CD14-positive monocyte (primary cell): Measurements from ENCODE around the gene CELSR1. TPM values are rescaled to one million over a fixed set of nuclear protein-coding genes. Genes with fewer than 3 reads are reported as not detected.

Experiments
- DNase-seq, 3 donors: peaks; one replicate each; pipeline ENCODE4 v3.0.0-alpha.2; 2011 to 2022
- H2AFZ ChIP-seq: 2 replicates; pipeline ENCODE4 v1.6.0; 2012; ENCODE audit warnings: mild to moderate bottlenecking, low read depth, low read length, inconsistent platforms; ENCODE audit not compliant: insufficient read depth, poor library complexity, severe bottlenecking
- H3K27ac ChIP-seq, 2 donors: 1 replicate in 1 of 2; 2 replicates in 1 of 2; pipeline ENCODE4 v1.5.1; 2012 to 2013; ENCODE audit warnings: low read length in 2 of 2, control low read depth in 1 of 2, inconsistent platforms in 1 of 2, low read depth in 1 of 2, mild to moderate bottlenecking in 1 of 2
- H3K27me3 ChIP-seq, 2 donors: one replicate each; pipeline versions ENCODE4 v1.6.0 to v1.6.1; 2011 to 2013; ENCODE audit warnings: low read length in 2 of 2; ENCODE audit not compliant: control insufficient read depth in 2 of 2, insufficient read depth in 2 of 2
- H3K36me3 ChIP-seq, 2 donors: replicated peaks in 1 of 2; 1 replicate in 1 of 2; 2 replicates in 1 of 2; pipeline versions ENCODE4 v1.5.1 to v1.6.1; 2012 to 2013; ENCODE audit warnings: low read length in 2 of 2, control low read depth in 1 of 2, inconsistent platforms in 1 of 2, mild to moderate bottlenecking in 1 of 2; ENCODE audit not compliant: insufficient read depth in 2 of 2, control insufficient read depth in 1 of 2
- H3K4me1 ChIP-seq, 2 donors: 1 replicate in 1 of 2; 2 replicates in 1 of 2; pipeline versions ENCODE4 v1.5.1 to v1.6.1; 2012 to 2013; ENCODE audit warnings: low read length in 2 of 2, control low read depth in 1 of 2, inconsistent platforms in 1 of 2, mild to moderate bottlenecking in 1 of 2, moderate library complexity in 1 of 2; ENCODE audit not compliant: insufficient read depth in 2 of 2, control insufficient read depth in 1 of 2
- H3K4me2 ChIP-seq: replicated peaks from 2 replicates; pipeline ENCODE3; 2012; ENCODE audit warnings: low read length, moderate library complexity, mild to moderate bottlenecking; ENCODE audit not compliant: poor library complexity, severe bottlenecking; ENCODE audit errors: extremely low read depth
- H3K4me3 ChIP-seq, 3 experiments: fragments of 200-600 bp in 1 of 3; sonication (generic) in 1 of 3; replicated peaks in 1 of 3; 1 replicate in 2 of 3; 2 replicates in 1 of 3; pipeline ENCODE4 v1.5.1; 2011 to 2013; ENCODE audit warnings: low read length in 3 of 3, mild to moderate bottlenecking in 3 of 3, control low read depth in 2 of 3, low read depth in 2 of 3, inconsistent platforms in 1 of 3, moderate library complexity in 1 of 3
- H3K79me2 ChIP-seq: 2 replicates; pipeline ENCODE4 v1.6.0; 2012; ENCODE audit warnings: mild to moderate bottlenecking, control low read depth, inconsistent platforms, low read length, moderate library complexity; ENCODE audit not compliant: insufficient read depth
- H3K9ac ChIP-seq: 2 replicates; pipeline ENCODE4 v1.6.0; 2017; ENCODE audit warnings: low read length, mild to moderate bottlenecking; ENCODE audit not compliant: insufficient read depth, poor library complexity, severe bottlenecking
- H3K9me3 ChIP-seq, 2 donors: replicated peaks in 1 of 2; 1 replicate in 1 of 2; 2 replicates in 1 of 2; pipeline versions ENCODE4 v1.5.1 to v1.6.1; 2012 to 2013; ENCODE audit warnings: low read length in 2 of 2, control low read depth in 1 of 2; ENCODE audit not compliant: control insufficient read depth in 1 of 2, insufficient read depth in 1 of 2
- H4K20me1 ChIP-seq: 2 replicates; pipeline ENCODE4 v1.6.0; 2012; ENCODE audit warnings: mild to moderate bottlenecking, low read length, control low read depth, moderate library complexity; ENCODE audit not compliant: insufficient read depth
- H3K27ac Mint-ChIP-seq, 7 donors: one replicate each; pipeline ENCODE4 v1.8.0; 2020; ENCODE audit warnings: mild to moderate bottlenecking in 7 of 7, mixed read lengths in 7 of 7, moderate library complexity in 6 of 7, inconsistent platforms in 2 of 7
- H3K27me3 Mint-ChIP-seq, 3 donors: one replicate each; pipeline ENCODE4 v1.8.0; 2021 to 2022; ENCODE audit warnings: low read depth in 3 of 3, mild to moderate bottlenecking in 3 of 3, mixed read lengths in 3 of 3, moderate library complexity in 3 of 3, inconsistent platforms in 1 of 3
- H3K36me3 Mint-ChIP-seq, 2 donors: one replicate each; pipeline ENCODE4 v1.8.0; 2020; ENCODE audit warnings: mixed read lengths in 2 of 2, inconsistent platforms in 1 of 2, mild to moderate bottlenecking in 1 of 2
- H3K4me1 Mint-ChIP-seq: one replicate; pipeline ENCODE4 v1.8.0; 2020; ENCODE audit warnings: mild to moderate bottlenecking, mixed read lengths
- H3K4me3 Mint-ChIP-seq, 2 donors: one replicate each; pipeline ENCODE4 v1.8.0; 2020; ENCODE audit warnings: mild to moderate bottlenecking in 2 of 2, mixed read lengths in 2 of 2, moderate library complexity in 1 of 2
- H3K9me3 Mint-ChIP-seq, 7 donors: one replicate each; pipeline ENCODE4 v1.8.0; 2020 to 2022; ENCODE audit warnings: mixed read lengths in 7 of 7, mild to moderate bottlenecking in 6 of 7, moderate library complexity in 6 of 7, inconsistent platforms in 2 of 7
- CTCF ChIP-seq: fragments of 200-600 bp; IDR thresholded peaks from one replicate; pipeline ENCODE4 v1.8.0; 2022; ENCODE audit warnings: antibody characterized with exemption, mild to moderate bottlenecking
- WGBS: methylation state at CpG from one replicate; pipeline ENCODE4 v1.1.5; 2013; ENCODE audit warnings: missing lambda C conversion rate; ENCODE audit not compliant: insufficient coverage; 5-methylcytosine and 5-hydroxymethylcytosine counted together
- intact Hi-C, 2 donors: fragments of 100-400 bp; cut with micrococcal nuclease; formaldehyde crosslinking; loops; one replicate each; pipeline versions ENCODE4 v1.15.0 to v1.15.1; 2023
- polyA plus RNA-seq, 3 donors: library from polyadenylated mRNA; depleted of rRNA in 1 of 3; unstranded in 2 of 3; stranded (reverse) in 1 of 3; fragments of 300-500 nt in 2 of 3; fragments of >200 nt in 1 of 3; fragmentation: Illumina TruSeq in 2 of 3; gene quantifications; 1 replicate in 2 of 3; 2 replicates in 1 of 3; pipeline ENCODE4 v1.2.3, GENCODE V29; 2012 to 2021

Gene CELSR1
- polyA plus RNA-seq, 3 donors = 0.16 TPM; not detected in 2

- intact Hi-C loops = no loop called here
- H3K27ac Mint-ChIP-seq = no peak overlapping the region
- 100% methylated on average over 3 of the region's 4 CpGs for WGBS
Measured at GRCh38 chr22:46553189-46553588, 15.8 kb upstream of the CELSR1 start.

GRCh38 chr22:46551996-46552395, 14.6 kb upstream of the CELSR1 start:
- no peak overlapping the region for H3K9ac ChIP-seq
- intact Hi-C loops = no loop called here
- Mint-ChIP-seq H3K36me3 (peaks cover 2 to 3% of the 10 kb centered on the region in 2 donors), H3K27me3 (peaks cover 6 to 8% (median 8%) of the 10 kb centered on the region in 3 donors), H3K4me3 (no peak overlapping the region), H3K27ac (no peak overlapping the region), H3K9me3 (peaks cover 9 to 22% (median 15%) of the 10 kb centered on the region in 7 donors), H3K4me1 (peaks cover 21% of the 10 kb centered on the region)
- no peaks in the 10 kb centered on the region for H3K79me2 ChIP-seq
- H3K36me3 ChIP-seq = no peaks in the 10 kb centered on the region
- 89% methylated on average over 12 of the region's 12 CpGs for WGBS
- no peak for DNase-seq
- H3K4me2 ChIP-seq = no peak overlapping the region
- no peak for TF ChIP-seq CTCF
- H3K4me1 ChIP-seq = peaks cover 7 to 21% of the 10 kb centered on the region in 2 donors
- no peak overlapping the region for H3K27ac ChIP-seq
- peaks cover 10 to 17% of the 10 kb centered on the region in 2 donors for H3K9me3 ChIP-seq
- H3K4me3 ChIP-seq = no peak overlapping the region
- H2AFZ ChIP-seq = no peak overlapping the region
- H4K20me1 ChIP-seq = no peaks in the 10 kb centered on the region
- no peaks in the 10 kb centered on the region for H3K27me3 ChIP-seq

More at GRCh38 chr22:46553189-46553588, 15.8 kb upstream of the CELSR1 start:
- Histone ChIP-seq H3K4me2 (no peak overlapping the region), H3K4me3 (no peak overlapping the region), H3K27me3 (no peaks in the 10 kb centered on the region), H3K27ac (no peak overlapping the region), H3K79me2 (no peaks in the 10 kb centered on the region), H3K36me3 (no peaks in the 10 kb centered on the region), H4K20me1 (no peaks in the 10 kb centered on the region), H2AFZ (no peak overlapping the region), H3K4me1 (peaks cover 0 to 9% of the 10 kb centered on the region in 2 donors), H3K9ac (no peak overlapping the region), H3K9me3 (peaks cover 10 to 21% of the 10 kb centered on the region in 2 donors)
- no peak for DNase-seq
- Mint-ChIP-seq H3K9me3 (peaks cover 9 to 28% (median 16%) of the 10 kb centered on the region in 7 donors), H3K36me3 (peaks cover 2 to 3% of the 10 kb centered on the region in 2 donors), H3K4me3 (no peak overlapping the region), H3K27me3 (peaks cover 4 to 9% (median 5%) of the 10 kb centered on the region in 3 donors), H3K4me1 (peaks cover 9% of the 10 kb centered on the region)
- TF ChIP-seq CTCF = no peak
